Measurements from ENCODE around the gene IRF2BPL. TPM values are rescaled to one million over a fixed set of nuclear protein-coding genes. Genes with fewer than 3 reads are reported as not detected.
A peak's percentile ranks its signal among the peaks of the same experiment; 100 is the strongest.

The IRF2BPL gene
- total and polyA plus RNA-seq, 9 of the 15 experiments (the other 6 are each of a cell fraction or from before 2014, with no cell fraction given), result 0.52 to 21.6 (median 2.5) TPM

- DNase-seq (ENCODE audit: extremely low read depth in 1 of 4, low spot score in 3 of 4) (no peak), ATAC-seq (no peak), FAIRE-seq (peak; percentile 54)
- no peak for TF ChIP-seq MAZ (CRISPR knock-in tag; conservative IDR thresholded peaks at IDR 0.05 in 1 of 2, IDR thresholded peaks at IDR 0.05 in 1 of 2)
- in situ Hi-C loops (cut with MboI) (no loop called here), intact Hi-C loops (cut with micrococcal nuclease) (loop anchor here (5.0 kb wide), 1 partner anchor 83 kb away; no protein-coding TSS in a partner anchor)
- 33% methylated on average over 2 of the region's 2 CpGs for WGBS (ENCODE audit: insufficient coverage, low coverage, missing lambda C conversion rate)
- H3K36me3 ChIP-seq (ENCODE audit: control insufficient read depth, insufficient read depth, low read length), result no peaks in the 10 kb centered on the region
- no peaks in the 10 kb centered on the region for H4K20me1 ChIP-seq (replicated peaks; ENCODE audit: control insufficient read depth, insufficient read depth, low read length)
- H3K27ac ChIP-seq (ENCODE audit: extremely low read depth, low read depth, low read length), result peak overlapping the region; percentile 92; the same call in 1 of the 3 replicates
- no peaks in the 10 kb centered on the region for H3K27me3 ChIP-seq (ENCODE audit: control insufficient read depth in 2 of 2, insufficient read depth in 2 of 2, low read length in 2 of 2)
- H3K4me3 ChIP-seq, result no peak overlapping the region
- no peak overlapping the region for H3K4me2 ChIP-seq (ENCODE audit: insufficient read depth, low read length)
- peak overlapping the region; percentile 93 for H2AFZ ChIP-seq (ENCODE audit: low read depth, low read length)
- ChIA-PET POLR2A (interaction anchor here (0.6 to 2.2 kb wide), 3 partner anchors 13 to 31 kb away, joined by 3 to 6 read pairs (median 5); no protein-coding TSS in a partner anchor), CTCF (ENCODE audit: low intra/inter-chr PET ratio) (interaction anchor here (0.6 kb wide), 1 partner anchor 20 kb away, joined by 3 read pairs; no protein-coding TSS in a partner anchor)
- H3K9me1 ChIP-seq (ENCODE audit: control insufficient read depth, insufficient read depth, low read length), result no peaks in the 10 kb centered on the region
- no TSS peak for BruUV-seq (replicated peaks)
- H3K9ac ChIP-seq (ENCODE audit: insufficient read depth in 1 of 2, low read depth in 2 of 2, low read length in 2 of 2), result peak overlapping the region; percentile 57 to 78; a peak in 3 of 4 replicates
- peaks cover 49 to 63% of the 10 kb centered on the region in 2 experiments for H3K4me1 ChIP-seq (replicated peaks in 1 of 2; ENCODE audit: control insufficient read depth in 2 of 2, insufficient read depth in 2 of 2, low read length in 2 of 2)
- no peaks in the 10 kb centered on the region for H3K79me2 ChIP-seq (ENCODE audit: control insufficient read depth, insufficient read depth, low read length)
- H3K9me3 ChIP-seq (replicated peaks; ENCODE audit: control insufficient read depth, insufficient read depth, low read depth, low read length), result no peaks in the 10 kb centered on the region
Measured at GRCh38 chr14:77044783-77045237, 16.3 kb upstream of the IRF2BPL start.

GRCh38 chr14:77043984-77044485 is 15.5 kb upstream of the IRF2BPL start:
- Histone ChIP-seq H3K9ac (ENCODE audit: insufficient read depth in 1 of 2, low read depth in 2 of 2, low read length in 2 of 2) (peak overlapping the region; percentile 41 to 57; a peak in 3 of 4 replicates), H3K9me1 (ENCODE audit: control insufficient read depth, insufficient read depth, low read length) (no peaks in the 10 kb centered on the region), H3K27ac (ENCODE audit: extremely low read depth, low read depth, low read length) (peak overlapping the region; percentile 92), H3K79me2 (ENCODE audit: control insufficient read depth, insufficient read depth, low read length) (no peaks in the 10 kb centered on the region), H2AFZ (ENCODE audit: low read depth, low read length) (peak overlapping the region; percentile 93), H3K4me1 (replicated peaks in 1 of 2; ENCODE audit: control insufficient read depth in 2 of 2, insufficient read depth in 2 of 2, low read length in 2 of 2) (peaks cover 51 to 66% of the 10 kb centered on the region in 2 experiments), H3K27me3 (ENCODE audit: control insufficient read depth in 2 of 2, insufficient read depth in 2 of 2, low read length in 2 of 2) (no peaks in the 10 kb centered on the region), H3K4me3 (no peak overlapping the region), H3K36me3 (ENCODE audit: control insufficient read depth, insufficient read depth, low read length) (no peaks in the 10 kb centered on the region), H3K9me3 (replicated peaks; ENCODE audit: control insufficient read depth, insufficient read depth, low read depth, low read length) (no peaks in the 10 kb centered on the region), H3K4me2 (ENCODE audit: insufficient read depth, low read length) (peak overlapping the region; percentile 69), H4K20me1 (replicated peaks; ENCODE audit: control insufficient read depth, insufficient read depth, low read length) (no peaks in the 10 kb centered on the region)
- BruUV-seq (replicated peaks), result no TSS peak
- in situ Hi-C loops (cut with MboI), result no loop called here
- ChIA-PET CTCF (ENCODE audit: low intra/inter-chr PET ratio) (interaction anchor here (0.6 kb wide), 1 partner anchor 19 kb away, joined by 3 read pairs; no protein-coding TSS in a partner anchor), POLR2A (interaction anchor here (2.2 kb wide), 1 partner anchor 20 kb away, joined by 6 read pairs; no protein-coding TSS in a partner anchor)
- FAIRE-seq (peak; percentile 74), DNase-seq (ENCODE audit: extremely low read depth in 1 of 4, low spot score in 3 of 4) (peak in 1 of 4 experiments; percentile 66), ATAC-seq (peak; percentile 24)
- intact Hi-C loops (cut with micrococcal nuclease), result loop anchor here (5.0 kb wide), 1 partner anchor 82 kb away; no protein-coding TSS in a partner anchor
- WGBS (ENCODE audit: insufficient coverage, low coverage, missing lambda C conversion rate), result 19% methylated on average over 8 of the region's 8 CpGs
- TF ChIP-seq BRD9 (IDR thresholded peaks at IDR 0.05; ENCODE audit: low read depth, partially characterized antibody) (peak; percentile 27), NFIX (CRISPR knock-in tag; IDR thresholded peaks at IDR 0.05; ENCODE audit: low read depth) (no peak), CBFA2T3 (IDR thresholded peaks at IDR 0.05) (0 out of 2 replicates have a peak, but pooled peaks have one; percentile 14), ZNF395 (CRISPR knock-in tag; IDR thresholded peaks at IDR 0.05) (no peak), KAT7 (CRISPR knock-in tag; IDR thresholded peaks at IDR 0.05; ENCODE audit: borderline replicate concordance) (0 out of 2 replicates have a peak, but pooled peaks have one; percentile 28), MTF1 (CRISPR knock-in tag; IDR thresholded peaks at IDR 0.05; ENCODE audit: borderline replicate concordance) (no peak), U2AF2 (optimal IDR thresholded peaks at IDR 0.05; ENCODE audit: low read depth, low read length) (no peak), ZNF274 (IDR thresholded peaks at IDR 0.05; ENCODE audit: borderline replicate concordance, low read depth, low read length) (no peak), PHTF2 (CRISPR knock-in tag; IDR thresholded peaks at IDR 0.05) (no peak), TAF1 (IDR thresholded peaks at IDR 0.05; ENCODE audit: control insufficient read depth, extremely low read depth, insufficient read depth, low read length, severe bottlenecking) (no peak), NCOA6 (IDR thresholded peaks at IDR 0.05) (no peak), ZNF431 (CRISPR knock-in tag; IDR thresholded peaks at IDR 0.05) (no peak), MED1 (CRISPR knock-in tag; IDR thresholded peaks at IDR 0.05; ENCODE audit: borderline replicate concordance) (no peak)

All from K562 (cell line).